HG02943 (cell line): ENCODE results near the gene DHRS7B.
"Not testable (repeated sequence)": the region's sequence is repeated elsewhere in the genome, so short reads cannot be mapped to it uniquely, and the experiment has no call there.

Source experiments
- ATAC-seq: cut with Tn5 transposase; IDR thresholded peaks from one replicate; pipeline ENCODE4 v1.9.1; 2021; ENCODE audit warnings: mild to moderate bottlenecking, low read depth, moderate library complexity; ENCODE audit not compliant: unreplicated experiment

Gene DHRS7B

DNA sequence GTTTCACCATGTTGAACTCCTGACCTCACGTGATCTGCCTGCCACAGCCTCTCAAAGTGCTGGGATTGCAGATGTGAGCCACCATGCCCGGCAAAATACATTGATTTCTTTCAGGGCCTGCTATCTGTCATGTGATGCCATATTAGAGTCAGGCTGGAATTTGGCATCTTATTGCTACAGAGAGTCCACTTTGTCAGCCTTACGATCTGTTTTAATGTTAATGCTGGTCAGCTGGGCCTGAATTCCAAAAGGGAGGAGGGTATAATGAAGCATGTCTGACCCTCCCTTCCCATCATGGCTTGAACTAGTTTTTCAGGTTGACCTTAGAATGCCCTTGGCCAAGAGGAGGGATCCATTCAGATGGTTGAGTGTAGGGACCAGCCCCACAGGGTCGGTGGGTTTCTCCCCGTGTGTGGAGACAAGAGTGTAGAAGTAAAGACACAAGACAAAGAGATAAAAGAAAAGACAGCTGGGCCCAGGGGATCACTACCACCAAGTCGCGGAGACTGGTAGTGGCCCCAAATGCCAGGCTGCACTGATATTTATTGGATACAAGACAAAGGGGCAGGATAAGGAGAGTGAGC lies 19.6 kb upstream of the DHRS7B start:
- ATAC-seq = not testable (repeated sequence)

DNA sequence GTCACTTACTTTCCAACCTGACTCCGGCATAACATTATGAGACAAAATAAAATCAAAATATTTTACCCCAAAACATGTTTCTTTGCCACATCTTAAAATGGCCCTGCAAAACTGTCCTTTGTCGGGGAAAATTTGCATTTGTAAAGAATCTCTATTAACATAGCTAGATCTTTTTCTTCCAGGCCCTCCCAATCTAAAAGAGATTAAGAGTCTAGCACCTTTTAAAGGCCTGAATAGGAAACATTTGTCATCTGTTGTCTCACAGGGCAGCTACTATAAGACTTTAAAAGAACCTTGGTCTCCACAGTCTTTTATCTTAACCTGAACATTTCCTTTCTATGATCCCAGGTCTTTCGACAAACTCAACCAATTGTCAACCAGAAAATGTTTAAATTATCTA lies 18.1 kb upstream of the DHRS7B start:
- ATAC-seq = no peak

DNA sequence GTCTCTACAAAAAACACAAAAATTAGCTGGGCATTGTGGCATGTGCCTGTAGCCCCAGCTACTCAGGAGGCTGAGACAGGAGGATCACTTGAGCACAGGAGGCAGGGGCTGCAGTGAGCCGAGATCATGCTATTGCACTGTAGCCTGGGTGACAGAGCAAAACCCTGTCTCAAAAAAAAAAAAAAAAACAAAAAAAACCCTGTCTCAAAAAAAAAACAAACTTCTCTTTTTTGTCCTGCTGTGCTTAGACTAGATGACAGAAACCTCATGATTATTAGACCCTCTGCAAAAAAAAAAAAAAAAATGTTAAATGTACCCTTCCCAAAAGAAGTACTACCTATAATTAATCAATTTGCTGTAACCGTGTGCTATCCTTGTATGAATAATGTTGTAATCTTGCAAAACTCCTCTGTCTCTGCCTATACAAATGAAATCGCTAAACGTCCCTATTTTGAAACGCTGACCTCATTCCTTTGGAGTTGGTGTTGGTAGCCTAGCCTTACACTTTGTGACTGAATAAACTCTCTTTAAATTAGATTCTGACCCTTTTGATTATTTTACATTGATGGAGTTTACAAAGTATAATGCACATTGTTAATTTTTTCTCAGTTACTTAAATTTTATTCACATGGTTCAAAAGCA lies 13.6 kb upstream of the DHRS7B start:
- ATAC-seq = no peak

DNA sequence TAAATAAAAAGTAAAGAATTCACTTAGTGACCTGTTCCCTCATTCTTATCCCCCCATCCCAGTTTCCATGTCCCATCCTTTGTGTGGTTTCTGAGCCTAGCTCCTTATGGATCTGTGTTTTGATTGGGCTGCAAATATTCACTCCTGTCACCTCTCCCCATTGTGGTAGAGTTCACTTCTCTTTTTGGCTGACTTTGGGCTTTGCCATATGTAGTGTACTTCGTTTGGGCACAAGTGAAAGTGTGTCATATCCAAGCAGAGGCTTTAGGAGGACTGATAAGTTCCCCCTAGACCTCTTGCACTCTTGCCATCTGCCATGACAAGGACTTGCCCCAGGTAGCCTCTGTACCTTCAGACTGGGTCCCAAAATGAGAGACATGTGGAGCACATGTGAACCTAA lies 13.0 kb upstream of the DHRS7B start:
- ATAC-seq = no peak

DNA sequence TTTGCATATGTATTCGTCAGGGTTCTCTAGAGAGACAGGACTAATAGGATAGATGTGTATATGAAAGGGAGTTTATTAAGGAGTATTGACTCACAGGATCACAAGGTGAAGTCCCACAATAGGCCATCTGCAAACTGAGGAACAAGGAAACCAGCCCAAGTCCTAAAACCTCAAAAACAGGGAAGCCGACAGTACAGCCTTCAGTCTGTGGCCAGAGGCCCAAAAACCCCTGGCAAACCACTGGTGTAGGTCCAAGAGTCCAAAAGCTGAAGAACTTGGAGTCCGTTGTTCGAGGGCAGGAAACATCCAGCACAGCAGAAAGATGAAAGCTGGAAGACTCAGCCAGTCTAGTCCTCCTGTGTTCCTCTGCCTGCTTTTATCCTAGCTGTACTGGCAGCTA lies 12.0 kb upstream of the DHRS7B start:
- not testable (repeated sequence) for ATAC-seq

DNA sequence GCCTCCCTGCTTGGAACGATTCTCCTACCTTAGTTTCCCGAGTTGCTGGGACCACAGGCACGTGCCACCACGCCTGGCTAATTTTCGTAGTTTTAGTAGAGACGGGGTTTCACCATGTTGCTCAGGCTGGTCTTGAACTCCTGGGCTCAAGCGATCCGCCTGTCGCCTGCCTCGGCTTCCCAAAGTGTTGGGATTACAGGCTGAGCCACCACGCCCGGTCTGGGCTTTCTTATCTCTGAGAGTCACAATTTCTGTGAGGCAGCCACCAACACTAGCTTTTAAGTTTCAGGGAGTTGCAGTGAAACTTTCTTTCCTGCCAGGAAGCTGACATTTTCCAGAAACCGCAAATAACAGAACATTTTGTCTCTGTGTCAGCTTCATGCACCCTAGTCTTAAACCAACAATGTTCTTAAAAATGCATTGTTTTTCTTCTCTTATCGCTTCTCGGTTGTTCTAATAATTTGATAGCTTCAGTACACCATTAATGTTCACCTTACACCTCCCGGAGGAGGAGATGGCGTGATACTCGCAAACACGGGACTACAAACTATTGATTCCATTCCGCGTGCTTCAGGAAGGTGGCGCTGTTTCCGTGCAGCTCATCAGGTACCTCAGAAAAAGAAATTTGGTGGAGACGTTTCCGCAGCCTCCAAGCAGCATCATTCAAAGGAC lies 7.4 kb upstream of the DHRS7B start:
- no peak for ATAC-seq

DNA sequence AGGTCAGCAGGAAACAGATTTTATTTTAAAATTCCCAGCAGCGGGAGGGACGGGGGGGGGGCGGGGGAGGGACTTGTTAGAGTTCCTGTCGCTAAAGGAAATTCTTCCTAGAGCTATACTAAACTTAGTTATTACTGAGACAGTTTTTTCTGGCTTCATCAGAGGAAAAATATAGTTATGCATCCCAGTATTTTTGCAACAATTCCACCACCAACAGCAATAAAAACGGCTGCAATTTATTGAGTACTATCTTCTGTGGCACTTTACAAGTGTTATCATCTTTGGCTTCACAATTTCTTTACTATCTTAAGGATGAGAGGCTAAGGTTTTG lies 6.9 kb upstream of the DHRS7B start:
- no peak for ATAC-seq

DNA sequence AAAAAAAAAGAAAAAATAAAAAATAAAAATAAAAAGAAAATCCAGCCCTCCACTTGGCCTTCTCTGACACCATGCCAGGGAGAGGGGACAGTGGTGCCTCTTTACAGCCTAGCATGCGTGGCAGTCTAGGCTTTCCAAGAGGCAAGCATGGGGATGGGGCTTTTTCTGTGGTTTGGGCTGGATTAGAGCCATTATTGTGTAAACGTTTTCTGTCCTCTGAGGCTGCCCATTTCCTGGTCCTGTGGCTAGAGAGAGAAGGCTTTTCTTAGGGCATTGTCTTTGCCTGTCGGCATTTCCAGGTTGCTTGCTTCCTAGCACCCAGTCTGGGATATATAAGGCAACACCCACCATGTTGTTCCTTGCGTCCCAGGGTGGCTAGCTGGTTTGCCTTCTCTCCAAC lies 2.7 kb upstream of the DHRS7B start:
- no peak for ATAC-seq

DNA sequence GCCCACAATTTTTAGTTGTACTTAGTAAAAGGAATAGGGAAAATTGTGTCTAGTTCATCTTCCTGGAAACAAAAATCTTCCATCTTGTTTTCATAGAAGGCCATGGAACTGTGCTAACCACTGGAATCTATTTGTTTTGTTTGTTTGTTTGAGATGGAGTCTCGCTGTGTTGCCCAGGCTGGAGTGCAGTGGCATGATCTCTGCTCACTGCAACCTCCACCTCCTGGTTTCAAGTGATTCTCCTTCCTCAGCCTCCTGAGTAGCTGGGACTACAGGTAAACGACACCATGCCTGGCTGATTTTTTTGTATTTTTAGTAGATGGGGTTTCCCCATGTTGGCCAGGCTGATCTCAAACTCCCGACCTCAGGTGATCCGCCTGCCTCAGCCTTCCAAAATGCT lies 2.2 kb upstream of the DHRS7B start:
- ATAC-seq = not testable (repeated sequence)

DNA sequence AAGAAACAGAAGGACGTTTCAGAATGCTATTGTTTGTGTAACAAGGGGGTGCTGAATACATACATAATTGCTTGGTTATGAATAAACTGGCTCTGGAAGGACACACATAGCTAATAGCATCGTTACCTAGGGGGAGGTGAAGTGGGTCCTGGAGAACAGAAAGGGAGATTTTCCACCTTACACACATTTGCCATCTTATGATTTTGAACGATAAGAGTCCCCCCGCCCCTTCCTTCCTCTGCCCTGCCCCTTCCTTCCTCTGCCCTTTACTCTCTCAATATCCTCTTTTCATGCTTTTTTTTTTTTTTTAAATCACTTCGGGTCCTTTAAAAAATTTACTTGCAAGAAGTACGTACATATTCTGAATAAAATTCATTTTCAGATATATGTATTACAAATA lies 902 bp upstream of the DHRS7B start:
- ATAC-seq = no peak

DNA sequence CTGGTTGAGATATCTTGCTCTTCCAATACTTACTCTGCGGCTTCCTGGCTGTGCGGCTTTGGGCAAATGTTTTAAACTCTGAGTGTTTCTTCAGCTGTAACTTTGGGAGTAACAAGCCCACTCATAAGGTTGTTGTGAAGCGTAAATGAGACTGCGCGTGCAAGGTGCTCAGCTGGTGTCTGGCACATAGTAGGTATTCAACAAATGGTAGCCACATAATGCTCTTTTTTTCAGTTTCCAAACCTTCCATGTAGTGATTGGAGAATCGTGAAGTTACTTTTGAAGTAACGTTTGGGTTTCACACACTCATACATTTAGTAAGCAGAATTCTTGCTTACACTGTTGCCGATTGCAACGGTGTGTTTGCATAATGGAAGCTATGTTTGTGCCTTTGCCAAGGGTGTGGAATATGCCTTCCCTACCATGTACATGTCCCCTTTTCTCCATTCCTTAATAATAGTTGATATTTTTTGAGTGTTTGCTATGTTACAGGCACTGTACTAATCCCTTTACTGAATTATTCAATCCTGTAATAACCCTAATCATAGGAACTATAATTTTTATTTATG lies 829 bp downstream of the DHRS7B start:
- ATAC-seq = peak; percentile 9

DNA sequence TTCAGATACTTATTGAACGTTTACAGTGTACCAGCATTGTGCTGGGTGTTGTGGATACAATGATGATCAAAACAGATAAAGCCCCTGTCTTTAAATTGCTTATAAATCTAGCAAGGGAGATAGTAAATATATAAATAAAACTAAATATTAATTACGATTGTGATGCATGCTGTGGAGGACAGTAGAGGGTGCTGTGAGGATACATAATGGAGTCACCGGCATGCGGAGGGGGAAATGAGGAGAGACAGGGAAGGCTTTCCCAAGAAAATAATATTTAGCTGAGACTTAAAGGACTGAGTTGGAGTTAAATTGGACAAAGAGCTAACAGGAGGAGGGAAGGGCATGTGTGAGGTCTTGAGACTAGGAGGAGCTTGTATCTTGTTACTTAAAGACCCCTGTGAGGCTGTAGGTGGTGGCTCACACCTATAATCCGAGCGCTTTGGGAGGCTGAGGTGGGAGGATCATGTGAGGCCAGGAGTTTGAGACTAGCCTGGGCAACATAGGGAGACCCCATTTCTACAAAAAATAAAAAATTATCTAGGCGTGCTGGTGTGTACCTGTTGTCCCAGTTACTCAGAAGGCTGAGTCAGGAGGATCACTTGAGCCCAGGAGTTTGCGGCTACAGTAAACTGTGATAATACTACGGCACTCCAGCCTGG lies 2.4 kb downstream of the DHRS7B start:
- no peak for ATAC-seq

DNA sequence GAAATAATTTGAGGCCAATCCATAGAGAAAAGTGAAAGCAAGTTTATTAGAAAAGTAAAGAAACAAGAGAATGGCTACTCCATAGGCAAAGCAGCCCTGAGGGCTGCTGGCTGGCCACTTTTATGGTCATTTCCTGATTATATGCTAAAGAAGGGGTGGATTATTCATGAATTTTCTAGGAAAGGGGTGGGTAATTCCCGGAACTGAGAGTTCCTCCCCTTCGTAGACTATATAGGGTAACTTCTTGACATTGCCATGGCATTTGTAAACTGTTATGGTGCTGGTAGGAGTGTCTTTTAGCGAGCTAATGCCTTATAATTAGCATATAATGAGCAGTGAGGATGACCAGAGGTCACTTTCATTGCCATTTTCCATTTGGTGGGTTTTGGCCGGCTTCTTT lies 4.4 kb downstream of the DHRS7B start:
- no peak for ATAC-seq

DNA sequence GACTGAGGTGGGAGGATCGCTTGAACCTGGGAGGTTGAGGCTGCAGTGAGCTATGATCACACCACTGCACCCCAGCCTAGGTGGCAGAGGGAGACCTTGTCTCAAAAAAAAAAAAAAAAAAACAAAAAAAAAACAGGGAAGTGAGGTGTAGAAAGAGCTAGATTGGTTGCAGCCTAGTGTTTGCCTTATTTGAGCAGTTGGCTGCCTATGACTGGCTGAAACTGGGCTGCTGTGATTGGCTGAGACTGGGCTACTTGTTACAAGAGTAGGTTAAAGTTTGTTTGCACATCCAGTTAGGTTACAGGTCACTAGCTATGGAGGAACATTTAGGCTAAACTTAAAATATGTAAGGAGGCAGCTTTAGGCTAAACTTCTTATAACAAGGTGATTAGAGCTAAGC lies 5.7 kb downstream of the DHRS7B start:
- ATAC-seq = no peak

DNA sequence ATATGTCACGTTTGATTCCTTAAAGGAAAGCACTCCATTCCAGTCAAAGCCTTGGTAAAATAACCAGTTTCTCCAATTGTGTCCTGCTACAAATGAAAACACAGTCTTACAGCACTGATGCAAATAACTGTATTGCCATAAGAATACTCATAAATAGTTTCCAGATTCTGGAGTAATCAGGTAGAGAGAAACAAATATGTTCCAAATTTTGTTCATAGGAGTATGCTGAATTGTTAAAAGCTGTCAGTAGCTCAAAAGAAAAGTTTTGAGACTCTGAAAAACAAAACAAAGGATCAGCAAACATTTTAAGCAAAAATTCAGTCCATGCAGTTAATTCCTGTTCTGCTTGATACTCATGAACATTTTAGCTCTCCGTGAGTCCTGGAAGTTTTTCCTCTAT lies 7.8 kb downstream of the DHRS7B start:
- no peak for ATAC-seq

DNA sequence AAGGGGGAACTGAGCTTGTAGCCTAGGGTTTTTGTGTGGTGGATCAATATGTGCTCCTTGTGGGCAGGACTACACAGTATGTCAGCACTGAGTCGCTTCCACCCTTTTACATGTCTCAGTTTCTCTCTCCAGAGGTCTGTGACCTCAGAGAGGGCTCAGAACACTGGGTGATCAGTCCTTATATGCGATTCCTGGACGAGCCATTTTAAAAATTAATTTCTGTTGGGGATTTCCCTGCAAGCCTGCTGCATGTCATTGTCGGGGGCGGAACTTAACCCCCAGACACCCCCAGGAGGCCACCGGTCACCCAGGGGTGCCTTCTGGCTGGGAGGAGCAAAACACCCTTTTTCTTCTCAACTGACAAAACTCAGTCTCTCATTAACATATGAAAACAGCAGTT lies 14.1 kb downstream of the DHRS7B start:
- ATAC-seq = no peak

DNA sequence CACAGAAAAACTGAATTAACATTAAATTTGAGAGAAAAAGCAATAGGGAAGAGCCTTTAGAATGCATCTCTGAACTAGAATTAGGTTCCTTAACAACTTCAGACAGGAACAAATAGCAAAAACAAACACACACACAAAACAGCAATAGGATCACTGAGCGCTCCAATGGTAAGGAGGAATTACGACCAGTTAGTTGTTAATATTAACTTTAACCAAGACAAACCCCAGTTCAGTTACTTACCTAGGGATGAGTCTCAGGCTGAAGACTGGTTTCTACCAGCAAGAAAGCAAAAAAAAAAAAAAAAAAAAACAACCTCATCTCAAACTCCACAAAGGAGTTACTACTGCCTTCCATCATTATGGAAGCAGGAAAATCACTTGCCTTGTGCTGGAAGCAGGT lies 14.6 kb downstream of the DHRS7B start:
- ATAC-seq = no peak

DNA sequence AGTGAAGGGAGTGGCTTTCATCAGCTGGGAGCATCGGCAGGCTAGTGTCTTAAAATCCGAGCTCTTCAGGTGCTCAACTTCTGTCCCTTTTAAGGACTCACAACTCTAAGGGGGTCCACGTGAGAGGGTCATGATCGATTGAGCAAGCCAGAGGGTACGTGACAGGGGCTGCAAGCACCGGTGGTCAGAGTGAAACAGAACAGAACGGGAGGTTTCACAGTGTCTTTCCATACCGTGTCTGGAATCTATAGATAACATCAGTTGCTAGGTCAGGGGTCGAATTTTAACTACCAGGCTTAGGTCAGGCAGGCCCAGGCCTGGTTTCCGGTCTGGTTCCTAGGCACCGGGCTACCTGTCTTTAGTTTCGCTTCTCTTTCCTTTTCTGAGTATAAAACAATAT lies 15.3 kb downstream of the DHRS7B start:
- ATAC-seq = not testable (repeated sequence)

DNA sequence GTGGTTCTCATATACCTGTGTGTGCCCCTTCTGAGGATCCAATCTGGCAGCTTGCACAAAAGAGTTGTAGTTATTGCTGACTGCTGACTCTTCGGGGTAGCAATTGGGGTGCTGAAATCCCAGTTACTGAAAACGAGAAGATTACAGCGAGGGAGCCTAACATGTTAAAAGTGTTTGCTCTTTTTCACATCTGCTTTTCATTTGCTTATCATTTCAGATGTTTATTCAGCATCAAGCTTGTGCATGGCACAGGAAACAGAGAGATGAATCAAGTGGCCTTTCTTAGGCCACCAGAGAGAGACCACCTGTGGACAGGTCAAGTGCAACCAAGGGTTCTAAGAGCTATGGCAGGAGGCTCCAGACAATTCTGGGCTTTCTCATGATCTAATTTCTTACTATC lies 16.9 kb downstream of the DHRS7B start:
- ATAC-seq = no peak

DNA sequence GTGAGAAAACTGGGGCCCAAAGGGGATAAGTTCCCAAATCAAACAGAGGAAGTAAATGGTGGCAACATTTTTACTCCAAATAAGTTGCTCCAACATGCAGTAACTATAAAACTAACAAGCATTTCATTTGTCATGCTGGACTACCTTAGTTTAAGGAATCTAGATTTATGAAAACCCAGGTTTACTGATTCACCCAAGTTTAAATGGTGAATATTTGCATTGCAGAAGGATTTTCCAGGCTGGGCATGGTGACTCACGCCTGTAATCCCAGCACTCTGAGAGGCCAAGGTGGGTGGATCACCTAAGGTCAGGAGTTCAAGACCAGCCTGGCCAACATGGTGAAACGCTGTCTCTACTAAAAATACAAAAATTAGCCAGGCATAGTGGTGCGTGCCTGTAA lies 17.5 kb downstream of the DHRS7B start:
- ATAC-seq = not testable (repeated sequence)

DNA sequence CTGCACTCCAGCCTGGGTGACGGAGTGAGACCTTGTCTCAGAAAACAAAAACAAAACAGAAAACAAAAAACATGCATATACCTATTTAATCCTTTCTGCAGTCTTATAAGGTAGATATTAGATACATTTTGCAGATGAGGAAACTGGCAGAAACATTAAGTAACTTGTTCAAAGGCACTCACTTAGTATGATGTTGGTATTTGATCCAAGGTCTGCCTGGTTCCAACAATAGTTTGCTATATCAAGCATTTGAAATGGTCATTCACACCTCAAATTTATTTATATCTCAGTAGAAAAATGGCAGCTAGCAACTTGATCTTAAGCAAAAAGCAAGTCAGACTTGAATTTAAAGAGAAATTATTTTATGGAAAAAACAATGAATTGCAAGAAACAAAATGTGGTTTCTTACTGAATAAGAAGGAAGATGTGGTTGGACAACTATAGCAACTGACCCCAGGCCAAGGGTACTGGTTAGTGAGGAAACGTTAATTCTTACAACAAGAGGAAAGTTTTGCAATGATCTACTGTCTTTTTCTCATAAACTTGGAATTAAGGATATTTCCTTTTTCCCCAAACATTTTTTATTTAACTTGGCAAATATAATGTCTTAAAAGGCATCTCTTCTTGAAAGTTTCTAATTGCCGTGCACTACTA lies 19.7 kb downstream of the DHRS7B start:
- ATAC-seq = no peak
